Neural cell (in vitro differentiated cells): ENCODE measurements around the gene RGS9. TPM values are rescaled to one million over a fixed set of nuclear protein-coding genes. Genes with fewer than 3 reads are reported as not detected.

Experiments
- H2AFZ ChIP-seq: fragments of 200-600, 300-800 bp; sonication (generic), shearing (Covaris generic); 2 replicates; pipeline ENCODE4 v1.6.0; 2014; ENCODE audit warnings: low read depth, mild to moderate bottlenecking, antibody characterized with exemption, low read length, moderate library complexity
- H3F3A ChIP-seq: fragments of 200-600 bp; shearing (Covaris generic); 2 replicates; pipeline ENCODE4 v1.6.1; 2016; ENCODE audit warnings: mild to moderate bottlenecking, moderate library complexity, mixed read lengths, antibody characterized with exemption, low read length; ENCODE audit not compliant: insufficient read depth, poor library complexity, severe bottlenecking
- H3K27ac ChIP-seq: fragments of 200-600, 300-800 bp; sonication (generic), shearing (Covaris generic); 2 replicates; pipeline ENCODE4 v1.5.1; 2014; ENCODE audit warnings: mild to moderate bottlenecking, low read length, moderate library complexity
- H3K27me3 ChIP-seq: fragments of 300-800, 200-600 bp; sonication (generic), shearing (Covaris generic); 2 replicates; pipeline ENCODE4 v1.6.0; 2014; ENCODE audit warnings: mild to moderate bottlenecking, low read depth, low read length, moderate library complexity; ENCODE audit not compliant: insufficient read depth
- H3K36me3 ChIP-seq: fragments of 300-800, 200-600 bp; sonication (generic), shearing (Covaris generic); 2 replicates; pipeline ENCODE4 v1.5.1; 2014; ENCODE audit warnings: mild to moderate bottlenecking, antibody characterized with exemption, low read length, moderate library complexity; ENCODE audit not compliant: insufficient read depth
- H3K4me2 ChIP-seq: fragments of 300-800, 200-600 bp; sonication (generic), shearing (Covaris generic); 2 replicates; pipeline ENCODE4 v1.6.0; 2014; ENCODE audit warnings: mild to moderate bottlenecking, low read length
- H3K4me3 ChIP-seq: fragments of 300-800, 200-600 bp; sonication (generic), shearing (Covaris generic); 2 replicates; pipeline ENCODE4 v1.5.1; 2014; ENCODE audit warnings: mild to moderate bottlenecking, low read length, moderate library complexity
- H3K79me2 ChIP-seq: fragments of 200-600 bp; shearing (Covaris generic); replicated peaks from 2 replicates; pipeline ENCODE4 v1.6.0; 2014; ENCODE audit warnings: mild to moderate bottlenecking, low read length, moderate library complexity; ENCODE audit not compliant: insufficient read depth
- H3K9ac ChIP-seq: fragments of 300-800, 200-600 bp; sonication (generic), shearing (Covaris generic); 2 replicates; pipeline ENCODE4 v1.6.1; 2016; ENCODE audit warnings: mild to moderate bottlenecking, low read length, mixed read lengths
- H3K9me2 ChIP-seq: fragments of 200-600 bp; shearing (Covaris generic); 2 replicates; pipeline ENCODE4 v1.6.1; 2016; ENCODE audit warnings: mild to moderate bottlenecking, low read length, mixed read lengths; ENCODE audit not compliant: insufficient read depth
- H3K9me3 ChIP-seq: fragments of 200-600, 300-800 bp; sonication (generic), shearing (Covaris generic); 2 replicates; pipeline ENCODE4 v1.6.1; 2016; ENCODE audit warnings: mild to moderate bottlenecking, mixed run types, low read length, moderate library complexity, mixed read lengths
- H4K20me1 ChIP-seq: fragments of 200-600 bp; shearing (Covaris generic); 2 replicates; pipeline ENCODE4 v1.6.1; 2016; ENCODE audit warnings: mild to moderate bottlenecking, mixed run types; ENCODE audit not compliant: insufficient read depth
- EP300 ChIP-seq: fragments of 450-650 bp; conservative IDR thresholded peaks from 2 replicates; pipeline ENCODE4 v1.6.1; 2014; ENCODE audit warnings: antibody characterized with exemption, mild to moderate bottlenecking, moderate library complexity; ENCODE audit not compliant: poor library complexity, severe bottlenecking
- EZH2 ChIP-seq: fragments of 200-600, 300-800 bp; shearing (Covaris generic), sonication (generic); IDR thresholded peaks from 2 replicates; pipeline ENCODE4 v1.6.1; 2014; ENCODE audit warnings: antibody characterized with exemption, low read length, borderline replicate concordance, mild to moderate bottlenecking; ENCODE audit not compliant: insufficient read depth, poor library complexity, severe bottlenecking
- MXI1 ChIP-seq: fragments of 450-650 bp; conservative IDR thresholded peaks from 2 replicates; pipeline ENCODE4 v1.6.1; 2014; ENCODE audit warnings: antibody characterized with exemption, mild to moderate bottlenecking; ENCODE audit not compliant: poor library complexity, severe bottlenecking
- POLR2AphosphoS5 ChIP-seq: IDR thresholded peaks from 2 replicates; pipeline ENCODE4 v1.6.1; 2012
- RAD21 ChIP-seq: fragments of 450-650 bp; conservative IDR thresholded peaks from 2 replicates; pipeline ENCODE4 v1.6.1; 2014; ENCODE audit warnings: antibody characterized with exemption, mild to moderate bottlenecking, moderate library complexity
- SMC3 ChIP-seq: fragments of 450-650 bp; conservative IDR thresholded peaks from 2 replicates; pipeline ENCODE4 v1.6.1; 2014; ENCODE audit warnings: antibody characterized with exemption, mild to moderate bottlenecking, moderate library complexity; ENCODE audit not compliant: poor library complexity
- TAF1 ChIP-seq: IDR thresholded peaks from 2 replicates; pipeline ENCODE4 v1.6.1; 2012; ENCODE audit warnings: low read depth
- polyA plus RNA-seq: library from polyadenylated mRNA; depleted of rRNA; stranded (reverse); fragments of >200 nt; gene quantifications from 2 replicates; pipeline ENCODE4 v1.2.3, GENCODE V29; 2014
- TF ChIP-seq, protein P1 (sequence below): fragments of 450-650 bp; IDR thresholded peaks from 2 replicates; pipeline ENCODE4 v1.5.1; 2014; ENCODE audit warnings: antibody characterized with exemption, mild to moderate bottlenecking, moderate library complexity; ENCODE audit not compliant: poor library complexity, severe bottlenecking
- TF ChIP-seq, protein P2 (sequence below): IDR thresholded peaks from 2 replicates; pipeline ENCODE4 v1.6.1; 2012; ENCODE audit warnings: borderline replicate concordance

Gene RGS9
- polyA plus RNA-seq, 1 donor from 2014 or later, result 6.8 TPM

DNA sequence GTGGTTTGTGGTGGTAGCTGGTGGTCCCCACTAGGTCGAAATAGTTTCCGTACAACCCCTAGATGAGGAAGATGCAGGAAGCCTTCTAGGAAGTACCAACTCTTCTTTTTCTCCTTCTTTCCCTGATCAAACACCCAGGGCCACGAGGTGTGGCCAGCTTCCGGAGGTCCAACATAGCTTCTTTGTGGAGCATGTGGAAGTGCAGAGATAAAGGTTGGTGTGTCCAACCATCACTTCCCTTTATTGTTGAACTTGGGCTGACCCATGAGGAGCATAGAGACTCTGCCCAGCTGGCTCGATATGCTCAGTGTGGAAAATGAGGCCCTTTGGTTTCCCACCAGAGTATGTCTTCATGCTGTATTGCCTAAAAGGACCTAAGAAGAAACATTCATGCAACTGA, 6.3 kb upstream of the RGS9 start:
- no peaks in the 10 kb centered on the region for H3K79me2 ChIP-seq
- no peaks in the 10 kb centered on the region for H4K20me1 ChIP-seq
- no peak overlapping the region for H3K4me3 ChIP-seq
- no peaks in the 10 kb centered on the region for H3K27me3 ChIP-seq
- TF ChIP-seq EP300 (no peak), TAF1 (no peak), POLR2AphosphoS5 (no peak), SMC3 (no peak), EZH2 (no peak), MXI1 (no peak), RAD21 (no peak)
- TF ChIP-seq, protein P1, sequence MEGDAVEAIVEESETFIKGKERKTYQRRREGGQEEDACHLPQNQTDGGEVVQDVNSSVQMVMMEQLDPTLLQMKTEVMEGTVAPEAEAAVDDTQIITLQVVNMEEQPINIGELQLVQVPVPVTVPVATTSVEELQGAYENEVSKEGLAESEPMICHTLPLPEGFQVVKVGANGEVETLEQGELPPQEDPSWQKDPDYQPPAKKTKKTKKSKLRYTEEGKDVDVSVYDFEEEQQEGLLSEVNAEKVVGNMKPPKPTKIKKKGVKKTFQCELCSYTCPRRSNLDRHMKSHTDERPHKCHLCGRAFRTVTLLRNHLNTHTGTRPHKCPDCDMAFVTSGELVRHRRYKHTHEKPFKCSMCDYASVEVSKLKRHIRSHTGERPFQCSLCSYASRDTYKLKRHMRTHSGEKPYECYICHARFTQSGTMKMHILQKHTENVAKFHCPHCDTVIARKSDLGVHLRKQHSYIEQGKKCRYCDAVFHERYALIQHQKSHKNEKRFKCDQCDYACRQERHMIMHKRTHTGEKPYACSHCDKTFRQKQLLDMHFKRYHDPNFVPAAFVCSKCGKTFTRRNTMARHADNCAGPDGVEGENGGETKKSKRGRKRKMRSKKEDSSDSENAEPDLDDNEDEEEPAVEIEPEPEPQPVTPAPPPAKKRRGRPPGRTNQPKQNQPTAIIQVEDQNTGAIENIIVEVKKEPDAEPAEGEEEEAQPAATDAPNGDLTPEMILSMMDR, result no peak
- TF ChIP-seq, protein P2, sequence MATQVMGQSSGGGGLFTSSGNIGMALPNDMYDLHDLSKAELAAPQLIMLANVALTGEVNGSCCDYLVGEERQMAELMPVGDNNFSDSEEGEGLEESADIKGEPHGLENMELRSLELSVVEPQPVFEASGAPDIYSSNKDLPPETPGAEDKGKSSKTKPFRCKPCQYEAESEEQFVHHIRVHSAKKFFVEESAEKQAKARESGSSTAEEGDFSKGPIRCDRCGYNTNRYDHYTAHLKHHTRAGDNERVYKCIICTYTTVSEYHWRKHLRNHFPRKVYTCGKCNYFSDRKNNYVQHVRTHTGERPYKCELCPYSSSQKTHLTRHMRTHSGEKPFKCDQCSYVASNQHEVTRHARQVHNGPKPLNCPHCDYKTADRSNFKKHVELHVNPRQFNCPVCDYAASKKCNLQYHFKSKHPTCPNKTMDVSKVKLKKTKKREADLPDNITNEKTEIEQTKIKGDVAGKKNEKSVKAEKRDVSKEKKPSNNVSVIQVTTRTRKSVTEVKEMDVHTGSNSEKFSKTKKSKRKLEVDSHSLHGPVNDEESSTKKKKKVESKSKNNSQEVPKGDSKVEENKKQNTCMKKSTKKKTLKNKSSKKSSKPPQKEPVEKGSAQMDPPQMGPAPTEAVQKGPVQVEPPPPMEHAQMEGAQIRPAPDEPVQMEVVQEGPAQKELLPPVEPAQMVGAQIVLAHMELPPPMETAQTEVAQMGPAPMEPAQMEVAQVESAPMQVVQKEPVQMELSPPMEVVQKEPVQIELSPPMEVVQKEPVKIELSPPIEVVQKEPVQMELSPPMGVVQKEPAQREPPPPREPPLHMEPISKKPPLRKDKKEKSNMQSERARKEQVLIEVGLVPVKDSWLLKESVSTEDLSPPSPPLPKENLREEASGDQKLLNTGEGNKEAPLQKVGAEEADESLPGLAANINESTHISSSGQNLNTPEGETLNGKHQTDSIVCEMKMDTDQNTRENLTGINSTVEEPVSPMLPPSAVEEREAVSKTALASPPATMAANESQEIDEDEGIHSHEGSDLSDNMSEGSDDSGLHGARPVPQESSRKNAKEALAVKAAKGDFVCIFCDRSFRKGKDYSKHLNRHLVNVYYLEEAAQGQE, result no peak
- H3K4me2 ChIP-seq, result no peak overlapping the region
- H3K9me2 ChIP-seq, result no peaks in the 10 kb centered on the region
- no peaks in the 10 kb centered on the region for H3K9me3 ChIP-seq
- H3K36me3 ChIP-seq, result no peaks in the 10 kb centered on the region
- H2AFZ ChIP-seq, result no peak overlapping the region
- no peak overlapping the region for H3K27ac ChIP-seq
- H3K9ac ChIP-seq, result no peak overlapping the region
- no peaks in the 10 kb centered on the region for H3F3A ChIP-seq

DNA sequence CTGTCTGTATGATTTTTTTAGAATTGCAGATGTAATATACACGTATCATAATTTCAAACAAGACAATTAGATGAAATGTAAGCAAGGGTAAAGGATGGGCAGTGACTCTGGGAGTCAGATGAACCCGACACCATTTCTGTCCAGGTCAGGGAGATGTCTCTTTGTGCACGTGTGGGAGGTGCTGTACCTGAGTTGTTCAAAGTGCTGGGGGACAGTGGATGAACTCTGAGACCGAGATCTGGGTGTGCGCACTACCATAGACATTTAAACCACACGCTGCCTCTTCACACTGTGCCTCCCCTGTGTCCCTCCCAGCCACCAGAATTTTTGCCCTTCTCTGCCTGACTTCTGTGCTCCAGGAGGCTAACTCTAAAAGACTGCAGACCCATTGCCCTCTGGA, 5.9 kb upstream of the RGS9 start:
- no peaks in the 10 kb centered on the region for H3K9me2 ChIP-seq
- no peaks in the 10 kb centered on the region for H4K20me1 ChIP-seq
- H3K79me2 ChIP-seq, result no peaks in the 10 kb centered on the region
- no peaks in the 10 kb centered on the region for H3K27me3 ChIP-seq
- H3K36me3 ChIP-seq, result no peaks in the 10 kb centered on the region
- H3K4me2 ChIP-seq, result no peak overlapping the region
- no peak overlapping the region for H3K4me3 ChIP-seq
- H3F3A ChIP-seq, result no peaks in the 10 kb centered on the region
- no peak overlapping the region for H3K27ac ChIP-seq
- no peak overlapping the region for H3K9ac ChIP-seq
- no peak overlapping the region for H2AFZ ChIP-seq
- no peaks in the 10 kb centered on the region for H3K9me3 ChIP-seq
- TF ChIP-seq EP300 (no peak), MXI1 (no peak), RAD21 (no peak), TAF1 (no peak), SMC3 (no peak), EZH2 (no peak), POLR2AphosphoS5 (no peak)
- TF ChIP-seq, protein P2, result no peak
- TF ChIP-seq, protein P1, result no peak
